Measurements from ENCODE around the gene RPSA. TPM values are rescaled to one million over a fixed set of nuclear protein-coding genes. Genes with fewer than 3 reads are reported as not detected.
A peak's percentile ranks its signal among the peaks of the same experiment; 100 is the strongest.

The RPSA gene
- polyA plus RNA-seq, 3 donors, result 1,356 to 1,593 (median 1,511) TPM

GRCh38 chr3:39381432-39381831 is 25.1 kb upstream of the RPSA start:
- no peak for DNase-seq (ENCODE audit: extremely low read depth in 1 of 11, low read depth in 9 of 11, low spot score in 4 of 11)

DNA sequence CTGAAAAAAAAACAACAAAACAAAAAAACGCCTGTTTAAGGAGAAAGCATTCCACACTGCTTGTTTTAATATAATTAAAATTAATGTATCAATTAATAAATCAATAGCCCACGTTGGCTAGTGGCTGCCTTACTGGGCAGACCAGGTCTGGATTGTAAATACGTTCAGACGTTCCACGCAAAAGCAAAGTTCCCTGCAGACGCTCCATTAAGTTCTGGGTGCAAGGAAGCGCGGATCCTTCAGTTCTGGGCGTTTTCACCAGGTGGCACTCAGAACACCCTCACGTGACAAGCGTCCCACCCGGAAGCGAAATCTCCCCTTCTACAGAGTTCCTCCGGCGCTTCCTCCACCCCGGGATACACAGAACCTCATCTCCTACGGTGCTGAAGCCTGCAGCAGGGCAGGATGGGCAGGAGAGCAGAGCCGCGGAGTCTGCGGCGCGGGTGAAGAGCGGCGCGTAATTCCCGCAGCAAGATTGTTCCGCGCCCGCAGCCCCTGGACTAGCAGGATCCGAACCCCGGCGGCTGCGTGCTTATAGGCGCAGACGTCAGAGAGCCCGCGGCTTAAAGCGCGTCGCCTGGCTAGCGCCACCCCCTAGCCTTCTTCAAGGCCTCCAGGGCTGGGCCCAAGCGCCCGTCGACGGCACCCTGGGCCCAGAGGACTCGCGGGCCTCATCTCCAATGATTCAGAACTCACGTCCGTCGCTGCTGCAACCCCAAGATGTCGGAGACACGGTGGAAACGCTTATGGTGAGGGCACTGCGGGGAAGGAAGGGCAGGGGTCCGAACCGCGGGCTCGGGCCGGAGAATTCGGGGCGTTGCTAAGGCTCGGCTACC is 23.3 kb upstream of the RPSA start, which contains the start of gene SLC25A38:
Gene SLC25A38, plus strand, starts transcription at position 326 of the 836 bp plus-strand sequence. Its CDS starts 355 bp downstream, at position 681.
- peak in 10 of 11 donors; percentile 64 to 84 (median 74) for DNase-seq (ENCODE audit: extremely low read depth in 1 of 11, low read depth in 9 of 11, low spot score in 4 of 11)

GRCh38 chr3:39383881-39384664 is 22.4 kb upstream of the RPSA start:
- DNase-seq (ENCODE audit: extremely low read depth in 1 of 11, low read depth in 9 of 11, low spot score in 4 of 11), result peak; percentile 78 to 92 (median 88)

DNA sequence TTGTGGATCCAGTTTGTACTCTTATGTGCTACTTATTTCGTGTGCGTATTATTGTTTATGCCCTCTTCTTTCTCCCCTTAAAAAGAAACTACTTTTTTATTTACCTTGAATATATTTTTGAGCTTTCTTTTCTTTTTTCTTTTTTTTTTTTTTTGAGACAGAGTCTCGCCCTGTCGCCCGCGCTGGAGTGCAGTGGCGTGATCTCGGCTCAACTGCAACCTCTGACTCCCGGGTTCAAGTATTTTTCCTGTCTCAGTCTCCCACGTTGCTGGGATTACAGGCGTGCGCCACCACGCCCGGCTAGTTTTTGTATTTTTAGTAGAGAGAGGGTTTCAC is 21.9 kb upstream of the RPSA start:
- DNase-seq (ENCODE audit: extremely low read depth in 1 of 11, low read depth in 9 of 11, low spot score in 4 of 11), result no peak

DNA sequence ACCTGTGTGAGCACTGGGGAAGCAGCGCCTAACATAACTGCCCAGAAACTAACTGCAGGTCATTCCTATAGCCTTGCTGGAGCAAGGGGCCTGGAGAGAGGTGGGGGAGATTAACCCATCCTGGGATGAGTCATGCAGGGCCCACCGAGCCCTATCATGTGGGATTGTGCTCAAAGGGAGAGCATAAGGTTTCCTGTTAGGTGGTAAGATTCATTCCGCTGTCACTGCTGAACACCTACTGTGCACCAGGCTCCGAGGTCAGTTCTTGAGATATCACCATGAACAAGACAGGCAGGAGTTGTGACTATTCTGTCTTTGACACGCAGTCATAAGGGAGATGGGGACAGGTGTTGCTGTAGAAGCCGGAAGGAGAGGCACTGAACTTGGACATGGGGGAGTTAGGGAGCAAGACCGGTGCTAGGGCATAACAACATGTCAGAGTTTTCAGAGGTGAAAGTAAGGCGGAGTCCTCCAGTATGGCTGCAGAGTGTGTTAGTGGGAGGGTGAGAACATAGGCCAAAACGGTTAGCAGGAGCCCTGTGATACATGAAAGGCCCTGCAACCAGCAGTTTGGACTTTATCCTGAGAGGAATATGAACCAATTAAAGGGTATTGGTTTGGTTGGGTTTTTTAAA is 20.9 kb upstream of the RPSA start:
- DNase-seq (ENCODE audit: extremely low read depth in 1 of 11, low read depth in 9 of 11, low spot score in 4 of 11), result no peak

DNA sequence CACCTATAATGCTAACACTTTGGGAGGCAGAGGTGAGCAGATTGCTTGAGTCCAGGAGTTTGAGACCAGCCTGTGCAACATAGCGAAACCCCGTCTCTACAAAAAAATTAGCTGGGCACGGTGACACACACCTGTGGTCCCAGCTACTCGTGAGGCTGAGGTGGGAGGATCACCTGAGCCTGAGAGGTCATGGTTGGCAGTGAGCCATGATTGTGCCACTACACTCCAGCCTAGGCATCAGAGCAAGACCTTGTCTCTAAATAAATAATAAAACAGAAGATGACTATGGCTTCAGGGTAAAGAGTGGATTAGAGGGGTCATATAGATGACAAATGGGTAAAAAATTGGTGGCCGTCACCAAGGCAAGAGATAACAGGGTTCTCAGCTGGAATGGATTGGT is 20.2 kb upstream of the RPSA start:
- no peak for DNase-seq (ENCODE audit: extremely low read depth in 1 of 11, low read depth in 9 of 11, low spot score in 4 of 11)

GRCh38 chr3:39387411-39387975 is 19.0 kb upstream of the RPSA start:
- DNase-seq (ENCODE audit: extremely low read depth in 1 of 11, low read depth in 9 of 11, low spot score in 4 of 11), result no peak

DNA sequence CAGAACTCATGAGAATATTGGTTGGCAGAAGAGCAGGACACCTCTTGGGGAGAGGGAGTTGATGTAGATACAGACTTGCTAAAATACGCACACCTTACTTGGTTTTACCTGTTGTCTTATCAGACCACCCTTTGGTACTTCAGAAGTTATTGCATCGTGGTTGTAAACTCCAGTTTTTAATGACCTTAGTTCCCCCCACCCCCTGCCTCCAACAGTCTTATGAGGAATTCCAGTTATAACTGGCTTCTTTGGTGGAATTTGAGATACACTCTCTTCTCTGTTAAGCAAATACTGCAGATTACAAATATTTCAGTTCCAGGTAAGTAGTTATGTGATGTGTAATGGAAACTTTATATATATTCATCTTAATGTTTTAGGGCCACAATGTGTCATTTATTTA is 18.4 kb upstream of the RPSA start:
- no peak for DNase-seq (ENCODE audit: extremely low read depth in 1 of 11, low read depth in 9 of 11, low spot score in 4 of 11)

GRCh38 chr3:39388741-39389248 is 17.7 kb upstream of the RPSA start:
- no peak for DNase-seq (ENCODE audit: extremely low read depth in 1 of 11, low read depth in 9 of 11, low spot score in 4 of 11)

GRCh38 chr3:39390181-39390580 is 16.3 kb upstream of the RPSA start:
- DNase-seq (ENCODE audit: extremely low read depth in 1 of 11, low read depth in 9 of 11, low spot score in 4 of 11), result no peak

DNA sequence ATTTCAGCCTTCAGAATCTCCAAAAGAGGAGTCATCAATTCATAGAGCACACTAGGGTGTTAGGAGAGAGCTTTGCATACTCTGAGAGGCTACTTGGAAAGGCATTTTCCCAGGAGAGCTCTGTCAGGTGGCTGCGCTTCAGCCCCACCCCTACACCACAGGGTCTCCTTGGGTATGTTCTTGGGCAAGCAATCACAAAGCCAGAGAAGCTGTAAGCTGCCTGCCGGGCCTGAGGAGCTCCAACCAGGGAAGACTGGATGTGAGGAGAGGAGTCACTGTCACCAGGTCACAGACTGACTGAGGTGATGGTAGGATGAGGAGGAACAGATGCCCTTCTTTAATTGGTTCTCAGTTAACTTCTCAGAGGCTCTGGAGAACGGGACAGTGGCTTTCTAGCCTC is 9.8 kb upstream of the RPSA start:
- no peak for DNase-seq (ENCODE audit: extremely low read depth in 1 of 11, low read depth in 9 of 11, low spot score in 4 of 11)

DNA sequence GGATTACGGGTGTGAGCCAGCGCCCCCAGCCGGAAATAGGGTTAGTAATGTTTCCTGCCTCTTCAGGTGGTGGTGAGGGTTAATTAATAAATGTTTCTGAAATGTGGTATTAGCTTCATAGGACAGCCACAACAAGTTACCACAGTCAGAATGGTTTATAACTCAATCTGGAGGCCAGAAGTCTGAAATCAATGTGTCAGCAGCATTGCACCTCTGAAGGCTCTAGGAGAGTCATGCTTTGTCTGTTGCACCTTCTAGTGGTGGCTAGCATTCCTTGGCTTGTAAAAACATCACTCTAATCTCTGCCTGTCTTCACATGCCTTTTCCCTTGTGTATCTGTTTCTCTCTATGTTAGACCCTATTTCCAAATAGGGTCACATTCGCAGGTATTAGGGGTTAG is 7.8 kb upstream of the RPSA start:
- DNase-seq (ENCODE audit: extremely low read depth in 1 of 11, low read depth in 9 of 11, low spot score in 4 of 11), result no peak

GRCh38 chr3:39401983-39402382 is 4.5 kb upstream of the RPSA start:
- DNase-seq (ENCODE audit: extremely low read depth in 1 of 11, low read depth in 9 of 11, low spot score in 4 of 11), result no peak

- DNase-seq (ENCODE audit: extremely low read depth in 1 of 11, low read depth in 9 of 11, low spot score in 4 of 11), result no peak
Observed at GRCh38 chr3:39404943-39405686, 1.4 kb upstream of the RPSA start.

GRCh38 chr3:39405687-39406367 is 693 bp upstream of the RPSA start:
- DNase-seq (ENCODE audit: extremely low read depth in 1 of 11, low read depth in 9 of 11, low spot score in 4 of 11), result no peak

DNA sequence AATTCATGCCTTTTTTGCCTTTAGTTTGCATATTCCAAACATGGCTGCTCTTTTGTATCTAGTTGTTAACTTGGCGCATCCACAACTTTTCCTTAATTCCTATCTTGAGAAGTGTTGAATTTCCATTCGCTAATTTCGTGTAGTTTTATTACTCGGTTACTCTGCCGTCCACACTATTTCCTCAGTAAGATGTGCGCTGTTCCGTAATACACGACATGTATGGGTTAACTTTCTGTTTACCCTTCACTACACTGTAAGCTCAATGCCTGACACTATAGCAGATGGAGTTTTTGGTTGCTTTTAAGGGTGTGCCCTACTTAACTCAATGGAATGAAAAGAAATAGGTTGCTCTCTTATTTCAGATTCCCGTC is 724 bp downstream of the RPSA start:
- DNase-seq (ENCODE audit: extremely low read depth in 1 of 11, low read depth in 9 of 11, low spot score in 4 of 11), result peak in 1 of 11 donors; percentile 19

DNA sequence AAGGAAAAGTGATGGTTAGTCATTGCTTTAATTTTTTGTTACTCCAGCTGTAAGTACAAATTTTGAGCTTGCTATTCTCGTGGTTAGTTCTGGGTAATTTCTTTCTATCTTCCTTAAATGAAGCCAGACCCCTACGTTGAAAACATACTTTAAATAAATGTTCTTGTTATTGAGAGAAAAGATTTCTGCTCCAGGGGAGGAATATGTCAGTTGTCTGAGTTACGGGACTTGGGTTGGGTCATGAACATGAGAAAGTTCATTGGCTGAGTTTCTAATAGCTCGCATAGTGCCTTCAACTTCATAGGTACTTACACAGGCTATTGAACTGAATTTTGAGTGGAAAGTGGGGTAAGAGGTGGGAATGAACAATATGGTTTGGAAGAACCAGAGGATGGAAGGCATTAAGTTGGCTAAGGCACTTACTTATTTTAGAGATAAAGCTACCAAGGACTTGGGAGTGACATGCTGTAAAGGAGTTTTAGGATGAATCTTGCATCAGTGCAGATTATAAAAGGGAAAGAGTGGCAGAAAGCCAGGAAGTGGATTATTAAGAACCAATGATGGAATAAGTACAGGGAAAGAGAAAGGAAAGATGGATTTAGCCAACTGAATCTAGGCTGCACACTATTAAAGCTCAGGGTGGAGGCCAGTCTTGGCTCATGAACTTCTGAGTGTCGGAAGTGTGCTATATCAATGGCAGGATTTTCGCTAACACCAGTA is 1.4 kb downstream of the RPSA start:
- no peak for DNase-seq (ENCODE audit: extremely low read depth in 1 of 11, low read depth in 9 of 11, low spot score in 4 of 11)
